DOHH2 (cell line): ENCODE results near the gene NIN.

Experiments
- EZH2phosphoT487 ChIP-seq: fragments of 200-600 bp; sonication (generic); IDR thresholded peaks from 2 replicates; pipeline ENCODE4 v1.6.1; 2017; ENCODE audit warnings: borderline replicate concordance, mild to moderate bottlenecking, antibody characterized with exemption, low read length, moderate library complexity, mixed read lengths
- TF ChIP-seq, protein P1 (sequence below): fragments of 200-600 bp; sonication (generic); IDR thresholded peaks from one replicate; pipeline ENCODE4 v1.5.1; 2014; ENCODE audit warnings: antibody characterized with exemption, mild to moderate bottlenecking, low read depth, low read length; ENCODE audit not compliant: poor library complexity, severe bottlenecking

DNA sequence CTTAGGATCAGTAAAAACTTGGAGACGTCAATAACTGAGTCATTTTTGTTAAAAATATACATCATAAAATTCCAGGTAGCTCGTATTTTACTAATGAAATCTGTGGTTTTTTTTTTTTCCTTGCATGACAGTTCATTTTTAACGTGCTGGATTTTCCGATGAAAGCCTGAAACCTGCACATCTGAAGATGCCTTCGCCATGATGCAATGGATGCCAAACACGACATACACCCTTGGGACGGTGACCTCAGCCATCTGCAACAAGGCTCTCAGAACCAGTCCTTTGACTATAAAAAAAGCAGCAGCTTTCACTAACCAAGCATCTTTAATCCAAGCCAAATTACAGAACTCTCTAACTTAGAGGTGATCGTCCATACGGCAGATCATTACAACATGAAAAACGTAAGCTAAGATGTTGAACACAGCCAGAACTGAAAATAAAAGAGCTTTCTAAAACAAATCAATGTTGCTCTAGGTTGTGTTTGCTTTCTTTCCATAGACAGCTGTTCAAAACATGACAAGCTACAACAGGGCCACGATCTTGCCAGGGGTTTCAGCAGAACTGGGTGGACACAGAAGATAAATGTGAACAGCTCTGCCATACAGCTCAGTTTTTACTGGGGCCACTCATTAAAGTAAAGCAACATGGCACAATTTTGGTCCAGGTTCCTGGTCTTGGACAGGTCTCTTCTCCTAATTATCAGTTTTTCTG lies 7.8 kb downstream of the NIN start:
- TF ChIP-seq, protein P1, sequence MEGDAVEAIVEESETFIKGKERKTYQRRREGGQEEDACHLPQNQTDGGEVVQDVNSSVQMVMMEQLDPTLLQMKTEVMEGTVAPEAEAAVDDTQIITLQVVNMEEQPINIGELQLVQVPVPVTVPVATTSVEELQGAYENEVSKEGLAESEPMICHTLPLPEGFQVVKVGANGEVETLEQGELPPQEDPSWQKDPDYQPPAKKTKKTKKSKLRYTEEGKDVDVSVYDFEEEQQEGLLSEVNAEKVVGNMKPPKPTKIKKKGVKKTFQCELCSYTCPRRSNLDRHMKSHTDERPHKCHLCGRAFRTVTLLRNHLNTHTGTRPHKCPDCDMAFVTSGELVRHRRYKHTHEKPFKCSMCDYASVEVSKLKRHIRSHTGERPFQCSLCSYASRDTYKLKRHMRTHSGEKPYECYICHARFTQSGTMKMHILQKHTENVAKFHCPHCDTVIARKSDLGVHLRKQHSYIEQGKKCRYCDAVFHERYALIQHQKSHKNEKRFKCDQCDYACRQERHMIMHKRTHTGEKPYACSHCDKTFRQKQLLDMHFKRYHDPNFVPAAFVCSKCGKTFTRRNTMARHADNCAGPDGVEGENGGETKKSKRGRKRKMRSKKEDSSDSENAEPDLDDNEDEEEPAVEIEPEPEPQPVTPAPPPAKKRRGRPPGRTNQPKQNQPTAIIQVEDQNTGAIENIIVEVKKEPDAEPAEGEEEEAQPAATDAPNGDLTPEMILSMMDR, result no peak
- TF ChIP-seq EZH2phosphoT487, result no peak
